Osteocyte (in vitro differentiated cells): ENCODE results near the gene BLACAT1. TPM values are rescaled to one million over a fixed set of nuclear protein-coding genes. Genes with fewer than 3 reads are reported as not detected.
"Not testable (repeated sequence)": the region's sequence is repeated elsewhere in the genome, so short reads cannot be mapped to it uniquely, and the experiment has no call there.

Experiments used
- DNase-seq: peaks from one replicate; pipeline ENCODE4 v3.0.0; 2021; ENCODE audit warnings: mixed read lengths; ENCODE audit not compliant: unreplicated experiment; ENCODE audit errors: extremely low spot score
- H3K27ac Mint-ChIP-seq: one replicate; pipeline ENCODE4 v1.8.0; 2021; ENCODE audit warnings: mild to moderate bottlenecking, mixed read lengths; ENCODE audit not compliant: unreplicated experiment
- H3K27me3 Mint-ChIP-seq: one replicate; pipeline ENCODE4 v1.8.0; 2021; ENCODE audit warnings: mixed read lengths; ENCODE audit not compliant: unreplicated experiment
- H3K36me3 Mint-ChIP-seq: one replicate; pipeline ENCODE4 v1.8.0; 2021; ENCODE audit warnings: mixed read lengths; ENCODE audit not compliant: unreplicated experiment
- H3K4me1 Mint-ChIP-seq: one replicate; pipeline ENCODE4 v1.8.0; 2021; ENCODE audit warnings: mixed read lengths; ENCODE audit not compliant: unreplicated experiment
- H3K4me3 Mint-ChIP-seq: one replicate; pipeline ENCODE4 v1.8.0; 2021; ENCODE audit warnings: mild to moderate bottlenecking, moderate library complexity, mixed read lengths; ENCODE audit not compliant: unreplicated experiment
- H3K9me3 Mint-ChIP-seq: one replicate; pipeline ENCODE4 v1.8.0; 2021; ENCODE audit warnings: mixed read lengths; ENCODE audit not compliant: unreplicated experiment
- CTCF ChIP-seq: fragments of 200-600 bp; sonication (generic); IDR thresholded peaks from 2 replicates; pipeline ENCODE4 v1.5.0; 2021; ENCODE audit warnings: antibody characterized with exemption, mild to moderate bottlenecking, moderate library complexity
- total RNA-seq: library from RNA; stranded (reverse); gene quantifications from 2 replicates; pipeline ENCODE4 v1.2.1, GENCODE V29; 2021

Gene BLACAT1
- total RNA-seq, 1 donor from 2014 or later, result not detected

GRCh38 chr1:205437570-205437969, 18.3 kb downstream of the BLACAT1 start:
- DNase-seq, result no peak
- Mint-ChIP-seq H3K4me1 (peaks cover 8% of the 10 kb centered on the region), H3K4me3 (no peak overlapping the region)

DNA sequence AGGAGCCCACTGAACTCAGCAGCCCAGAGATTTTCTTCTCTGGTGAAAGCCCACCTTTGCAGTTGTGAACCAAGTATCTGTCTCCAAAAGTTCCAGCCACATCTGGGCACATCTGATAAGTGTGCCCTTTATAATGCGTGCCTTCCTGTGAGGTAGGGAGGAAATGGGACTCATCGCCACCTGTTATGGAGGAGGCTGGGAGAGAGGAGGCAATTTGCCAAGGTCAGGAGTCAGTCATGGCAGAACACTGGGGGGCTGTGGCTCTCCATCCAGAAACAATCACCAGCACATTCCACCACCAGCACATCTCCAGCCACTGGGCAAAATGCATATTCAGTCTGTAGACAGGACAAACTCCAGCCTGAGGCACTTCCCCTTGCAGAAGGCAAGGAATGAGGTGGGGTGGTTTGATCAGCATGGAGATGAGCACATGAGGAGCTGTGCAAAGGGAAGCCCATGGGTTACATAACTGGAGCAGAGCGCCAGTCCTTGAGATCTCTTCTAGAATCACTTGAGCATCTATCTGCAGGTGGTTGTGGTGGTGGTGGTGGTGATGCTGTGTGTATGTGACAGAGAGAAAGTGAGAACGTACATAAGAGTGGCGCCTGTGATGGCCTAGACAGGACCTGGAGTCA, 19.0 kb downstream of the BLACAT1 start:
- Mint-ChIP-seq H3K9me3 (no peaks in the 10 kb centered on the region), H3K27me3 (peaks cover 62% of the 10 kb centered on the region), H3K27ac (no peak overlapping the region), H3K36me3 (no peaks in the 10 kb centered on the region), H3K4me1 (peaks cover 8% of the 10 kb centered on the region), H3K4me3 (no peak overlapping the region)
- DNase-seq, result no peak
- TF ChIP-seq CTCF, result no peak

More at GRCh38 chr1:205437570-205437969, 18.3 kb downstream of the BLACAT1 start:
- Mint-ChIP-seq H3K27me3 (peaks cover 62% of the 10 kb centered on the region), H3K27ac (no peak overlapping the region), H3K9me3 (no peaks in the 10 kb centered on the region), H3K36me3 (no peaks in the 10 kb centered on the region)
- TF ChIP-seq CTCF, result no peak

DNA sequence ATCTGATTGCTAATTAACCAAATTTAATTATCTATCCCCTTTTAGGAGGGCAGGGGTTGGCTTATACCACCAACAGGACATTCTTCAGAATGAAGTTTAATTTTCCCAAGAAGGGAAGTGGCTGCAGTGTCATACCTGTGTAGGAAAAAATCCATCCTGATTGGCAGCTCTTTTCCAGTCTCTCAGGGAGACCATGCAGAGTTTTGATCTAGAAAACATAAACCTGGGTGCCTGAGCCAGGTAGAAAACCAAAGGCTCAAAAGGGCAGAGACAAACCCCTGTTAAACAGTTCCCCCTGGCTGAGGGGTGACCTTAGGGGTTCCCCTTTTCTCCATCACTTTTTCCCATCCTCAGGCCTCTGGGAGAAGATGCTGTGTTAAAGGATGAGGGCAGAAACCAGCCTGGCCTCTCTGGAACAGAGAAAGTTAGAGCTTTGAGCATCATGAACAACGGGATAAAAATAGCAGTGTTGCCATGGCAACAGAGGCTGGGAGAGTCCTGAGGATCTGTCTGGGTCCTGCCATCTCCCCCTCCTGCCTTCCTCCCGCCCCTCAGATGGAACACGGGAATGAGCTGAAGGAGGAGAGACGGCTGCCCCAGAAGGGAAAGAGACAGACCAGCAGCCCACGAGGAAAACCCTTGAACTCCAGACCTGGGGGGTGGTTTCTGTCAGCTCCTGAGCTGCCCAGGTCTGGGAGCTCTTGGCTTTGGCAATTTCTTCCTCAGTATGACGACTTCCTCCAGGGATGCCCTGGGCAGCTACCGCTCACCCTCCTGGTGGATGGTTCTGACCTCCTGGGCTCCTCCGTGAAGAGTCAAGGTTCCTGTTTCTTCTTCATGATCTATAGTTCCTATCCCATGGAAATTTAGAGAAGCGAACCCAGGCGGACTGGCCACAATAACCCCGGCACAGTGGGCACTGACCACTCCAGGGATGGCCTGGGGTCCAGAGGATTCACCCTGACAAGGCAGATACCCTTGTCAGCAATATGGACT, 20.0 kb downstream of the BLACAT1 start:
- no peak for DNase-seq
- Mint-ChIP-seq H3K27ac (no peak overlapping the region), H3K9me3 (no peaks in the 10 kb centered on the region), H3K36me3 (no peaks in the 10 kb centered on the region), H3K4me1 (peaks cover 11% of the 10 kb centered on the region), H3K27me3 (peaks cover 62% of the 10 kb centered on the region), H3K4me3 (no peak overlapping the region)
- TF ChIP-seq CTCF, result no peak

- no peak overlapping the region for H3K4me3 Mint-ChIP-seq
- H3K4me1 Mint-ChIP-seq, result peaks cover 13% of the 10 kb centered on the region
- no peak for DNase-seq
- H3K9me3 Mint-ChIP-seq, result no peaks in the 10 kb centered on the region
- no peak for TF ChIP-seq CTCF
- no peaks in the 10 kb centered on the region for H3K36me3 Mint-ChIP-seq
- no peak overlapping the region for H3K27ac Mint-ChIP-seq
- H3K27me3 Mint-ChIP-seq, result peaks cover 63% of the 10 kb centered on the region
Measured at GRCh38 chr1:205434738-205435137, 21.1 kb downstream of the BLACAT1 start.

- H3K9me3 Mint-ChIP-seq, H3K4me1 Mint-ChIP-seq, DNase-seq, H3K36me3 Mint-ChIP-seq, H3K4me3 Mint-ChIP-seq, H3K27ac Mint-ChIP-seq: not testable (repeated sequence)
- H3K27me3 Mint-ChIP-seq, result peaks cover 73% of the 10 kb centered on the region
Measured at GRCh38 chr1:205432692-205433091, 23.2 kb downstream of the BLACAT1 start.
